Uterus (tissue), 2 donors: ENCODE measurements around the gene KCNN3.

ENCODE experiments used
- POLR2A ChIP-seq, 2 donors: fragments of 450-650 bp; IDR thresholded peaks; one replicate each; pipeline ENCODE4 v1.6.1; 2016; ENCODE audit warnings: antibody characterized with exemption in 2 of 2, mild to moderate bottlenecking in 1 of 2, moderate library complexity in 1 of 2
- TF ChIP-seq, protein P1 (sequence below), 4 experiments: fragments of 200-600 bp in 2 of 4; fragments of 450-650 bp in 2 of 4; sonication (generic) in 2 of 4; IDR thresholded peaks; one replicate each; pipeline ENCODE4 v1.5.1; 2016 to 2019; ENCODE audit warnings: antibody characterized with exemption in 4 of 4, mild to moderate bottlenecking in 2 of 4, moderate library complexity in 1 of 4

DNA sequence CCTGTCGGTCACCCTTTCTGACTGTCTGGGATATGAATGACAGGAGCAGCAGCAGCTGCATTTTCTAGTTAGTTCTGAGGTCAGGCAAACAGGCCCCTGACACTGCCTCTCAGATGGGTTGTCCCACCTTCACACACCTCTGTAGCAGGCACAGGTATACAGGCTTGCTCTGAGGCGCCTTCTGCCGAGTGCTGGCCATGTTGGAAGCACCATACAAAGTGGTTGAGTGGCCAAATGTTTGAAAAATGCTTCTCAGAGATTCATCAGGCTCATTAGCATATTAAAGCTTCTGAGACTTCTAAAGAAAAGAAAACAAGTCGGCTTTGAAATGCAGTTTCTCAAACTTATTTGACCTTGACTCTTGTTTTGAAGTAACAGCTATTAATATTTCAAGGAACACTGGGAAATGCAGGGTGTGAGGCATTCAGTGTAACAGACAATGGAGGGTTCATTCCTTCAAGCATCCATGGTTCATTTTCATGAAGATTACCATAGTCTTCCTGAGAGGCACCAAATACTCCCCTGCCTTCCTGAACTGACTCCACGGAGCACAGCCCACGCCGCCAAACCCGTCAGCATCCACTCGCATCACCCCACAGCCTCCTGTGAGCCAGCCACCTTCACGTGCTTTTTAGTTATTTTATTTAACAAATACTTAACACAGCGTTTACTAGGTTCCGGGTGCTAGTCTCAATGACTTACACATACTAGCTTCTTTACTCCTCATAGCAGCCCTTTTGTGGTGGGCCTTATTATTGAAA is 81.8 kb downstream of the KCNN3 start:
- TF ChIP-seq, protein P1, sequence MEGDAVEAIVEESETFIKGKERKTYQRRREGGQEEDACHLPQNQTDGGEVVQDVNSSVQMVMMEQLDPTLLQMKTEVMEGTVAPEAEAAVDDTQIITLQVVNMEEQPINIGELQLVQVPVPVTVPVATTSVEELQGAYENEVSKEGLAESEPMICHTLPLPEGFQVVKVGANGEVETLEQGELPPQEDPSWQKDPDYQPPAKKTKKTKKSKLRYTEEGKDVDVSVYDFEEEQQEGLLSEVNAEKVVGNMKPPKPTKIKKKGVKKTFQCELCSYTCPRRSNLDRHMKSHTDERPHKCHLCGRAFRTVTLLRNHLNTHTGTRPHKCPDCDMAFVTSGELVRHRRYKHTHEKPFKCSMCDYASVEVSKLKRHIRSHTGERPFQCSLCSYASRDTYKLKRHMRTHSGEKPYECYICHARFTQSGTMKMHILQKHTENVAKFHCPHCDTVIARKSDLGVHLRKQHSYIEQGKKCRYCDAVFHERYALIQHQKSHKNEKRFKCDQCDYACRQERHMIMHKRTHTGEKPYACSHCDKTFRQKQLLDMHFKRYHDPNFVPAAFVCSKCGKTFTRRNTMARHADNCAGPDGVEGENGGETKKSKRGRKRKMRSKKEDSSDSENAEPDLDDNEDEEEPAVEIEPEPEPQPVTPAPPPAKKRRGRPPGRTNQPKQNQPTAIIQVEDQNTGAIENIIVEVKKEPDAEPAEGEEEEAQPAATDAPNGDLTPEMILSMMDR (IDR thresholded peaks at IDR 0.05), result no peak
- no peak for TF ChIP-seq POLR2A (IDR thresholded peaks at IDR 0.05)
